Panc1 (cell line): Measurements from ENCODE around the gene RAB7B. TPM values are rescaled to one million over a fixed set of nuclear protein-coding genes. Genes with fewer than 3 reads are reported as not detected.

ENCODE experiments used
- ATAC-seq: fragments of 200-7000 bp; cut with Tn5 transposase; 2 replicates; pipeline ENCODE4 v1.9.1; 2020; ENCODE audit warnings: mild to moderate bottlenecking, moderate library complexity
- BruUV-seq: library from RNA; stranded (reverse); fragments of 400-500 nt; replicated peaks from 2 replicates; lab custom pipeline; 2021; lab: Mats Ljungman, UMichigan
- CTCF ChIA-PET: fragments of 300-600 bp; sonication (Branson Sonifier 250); formaldehyde crosslinking; loops from one replicate; lab custom pipeline; 2022; ENCODE audit warnings: antibody characterized with exemption; lab: Charles Lee
- POLR2A ChIA-PET: fragments of 300-600 bp; sonication (Branson Sonifier 250); formaldehyde crosslinking; loops from one replicate; lab custom pipeline; 2022; ENCODE audit warnings: antibody characterized with exemption; lab: Charles Lee
- DNase-seq: peaks from one replicate; pipeline ENCODE4 v3.0.0-alpha.2; 2010; ENCODE audit warnings: low read depth, low spot score
- H3K27ac ChIP-seq: 2 replicates; pipeline ENCODE4 v1.5.1; 2011; ENCODE audit warnings: mild to moderate bottlenecking, low read length, inconsistent platforms
- H3K27me3 ChIP-seq: fragments of 200-500 bp; sonication (Bioruptor generic); 2 replicates; pipeline ENCODE4 v1.6.0; 2014; ENCODE audit warnings: low read length, inconsistent platforms; ENCODE audit not compliant: control insufficient read depth, insufficient read depth
- H3K36me3 ChIP-seq: fragments of 200-500 bp; sonication (Bioruptor generic); 2 replicates; pipeline ENCODE4 v1.5.1; 2014; ENCODE audit warnings: inconsistent platforms, mild to moderate bottlenecking, low read length, moderate library complexity; ENCODE audit not compliant: control insufficient read depth, insufficient read depth
- H3K4me1 ChIP-seq: 2 replicates; pipeline ENCODE4 v1.5.1; 2011; ENCODE audit warnings: inconsistent platforms, mild to moderate bottlenecking, low read length, moderate library complexity; ENCODE audit not compliant: control insufficient read depth, insufficient read depth
- H3K4me3 ChIP-seq, 2 experiments: 2 replicates each; pipeline ENCODE4 v1.5.1; 2011 to 2012; ENCODE audit warnings: low read depth in 2 of 2, low read length in 2 of 2, mild to moderate bottlenecking in 2 of 2, inconsistent platforms in 1 of 2, moderate library complexity in 1 of 2
- H3K9me3 ChIP-seq: fragments of 200-500 bp; sonication (Bioruptor generic); 2 replicates; pipeline ENCODE4 v1.5.1; 2014; ENCODE audit warnings: low read depth, mild to moderate bottlenecking, inconsistent platforms, low read length, moderate library complexity; ENCODE audit not compliant: control insufficient read depth, insufficient read depth
- POLR2AphosphoS5 ChIP-seq: IDR thresholded peaks from 2 replicates; pipeline ENCODE4 v1.6.1; 2012; ENCODE audit warnings: mild to moderate bottlenecking, low read depth, low read length, moderate library complexity
- REST ChIP-seq, 2 experiments: IDR thresholded peaks; 2 replicates each; pipeline ENCODE4 v1.6.1; 2011 to 2012; ENCODE audit warnings: low read depth in 2 of 2, control low read depth in 1 of 2, low read length in 1 of 2, mild to moderate bottlenecking in 1 of 2, moderate library complexity in 1 of 2; ENCODE audit not compliant: insufficient read depth in 1 of 2
- SIN3A ChIP-seq: IDR thresholded peaks from 2 replicates; pipeline ENCODE4 v1.6.1; 2012; ENCODE audit warnings: low read depth, mild to moderate bottlenecking, low read length, moderate library complexity, borderline replicate concordance; ENCODE audit not compliant: insufficient read depth
- TCF7L2 ChIP-seq: IDR thresholded peaks from 2 replicates; pipeline ENCODE4 v1.6.1; 2011; ENCODE audit warnings: mild to moderate bottlenecking, low read depth, low read length, inconsistent platforms
- in situ Hi-C: cut with HindIII; loops from 2 replicates; pipeline ENCODE4 v1.10.0; 2016; ENCODE audit warnings: low sequenced_read_pairs, low pct_unique_long_range_greater_than_20kb
- intact Hi-C: fragments of 100-400 bp; cut with micrococcal nuclease; formaldehyde crosslinking; loops from one replicate; pipeline ENCODE4 v1.10.0; 2022; ENCODE audit not compliant: unreplicated experiment
- total RNA-seq: library from RNA; stranded (reverse); gene quantifications from one replicate; pipeline ENCODE4 v1.2.1, GENCODE V29; 2021; ENCODE audit not compliant: unreplicated experiment
- TF ChIP-seq, protein P1 (sequence below): fragments of 450-650 bp; IDR thresholded peaks from 2 replicates; pipeline ENCODE4 v1.5.1; 2017; ENCODE audit warnings: mild to moderate bottlenecking

RAB7B gene
- total RNA-seq, 1 experiment from 2014 or later = 0.05 TPM

- no peaks in the 10 kb centered on the region for H3K9me3 ChIP-seq
- no peaks in the 10 kb centered on the region for H3K27me3 ChIP-seq
- POLR2A ChIA-PET = interaction anchor here (0.8 kb wide), 1 partner anchor 12 kb away, joined by 7 read pairs; no protein-coding TSS in a partner anchor
- no peak overlapping the region for H3K4me3 ChIP-seq
- intact Hi-C loops (no loop called here), in situ Hi-C loops (no loop called here)
- ATAC-seq (peak; percentile 79), DNase-seq (no peak)
- no peak overlapping the region for H3K27ac ChIP-seq
- no peaks in the 10 kb centered on the region for H3K36me3 ChIP-seq
- BruUV-seq = no TSS peak
- CTCF ChIA-PET = no interaction called here
- H3K4me1 ChIP-seq = 0 out of 2 replicates have a peak, but pooled peaks cover 6% of the 10 kb centered on the region
- TF ChIP-seq POLR2AphosphoS5 (no peak), REST (IDR thresholded peaks at IDR 0.05; ENCODE audit: insufficient read depth in 1 of 2, low read depth in 2 of 2, low read length in 1 of 2) (no peak), TCF7L2 (no peak), SIN3A (no peak)
- TF ChIP-seq, protein P1, sequence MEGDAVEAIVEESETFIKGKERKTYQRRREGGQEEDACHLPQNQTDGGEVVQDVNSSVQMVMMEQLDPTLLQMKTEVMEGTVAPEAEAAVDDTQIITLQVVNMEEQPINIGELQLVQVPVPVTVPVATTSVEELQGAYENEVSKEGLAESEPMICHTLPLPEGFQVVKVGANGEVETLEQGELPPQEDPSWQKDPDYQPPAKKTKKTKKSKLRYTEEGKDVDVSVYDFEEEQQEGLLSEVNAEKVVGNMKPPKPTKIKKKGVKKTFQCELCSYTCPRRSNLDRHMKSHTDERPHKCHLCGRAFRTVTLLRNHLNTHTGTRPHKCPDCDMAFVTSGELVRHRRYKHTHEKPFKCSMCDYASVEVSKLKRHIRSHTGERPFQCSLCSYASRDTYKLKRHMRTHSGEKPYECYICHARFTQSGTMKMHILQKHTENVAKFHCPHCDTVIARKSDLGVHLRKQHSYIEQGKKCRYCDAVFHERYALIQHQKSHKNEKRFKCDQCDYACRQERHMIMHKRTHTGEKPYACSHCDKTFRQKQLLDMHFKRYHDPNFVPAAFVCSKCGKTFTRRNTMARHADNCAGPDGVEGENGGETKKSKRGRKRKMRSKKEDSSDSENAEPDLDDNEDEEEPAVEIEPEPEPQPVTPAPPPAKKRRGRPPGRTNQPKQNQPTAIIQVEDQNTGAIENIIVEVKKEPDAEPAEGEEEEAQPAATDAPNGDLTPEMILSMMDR = no peak
These were observed 1.7 kb downstream of the RAB7B start for GRCh38 chr1:206001476-206001888.

DNA sequence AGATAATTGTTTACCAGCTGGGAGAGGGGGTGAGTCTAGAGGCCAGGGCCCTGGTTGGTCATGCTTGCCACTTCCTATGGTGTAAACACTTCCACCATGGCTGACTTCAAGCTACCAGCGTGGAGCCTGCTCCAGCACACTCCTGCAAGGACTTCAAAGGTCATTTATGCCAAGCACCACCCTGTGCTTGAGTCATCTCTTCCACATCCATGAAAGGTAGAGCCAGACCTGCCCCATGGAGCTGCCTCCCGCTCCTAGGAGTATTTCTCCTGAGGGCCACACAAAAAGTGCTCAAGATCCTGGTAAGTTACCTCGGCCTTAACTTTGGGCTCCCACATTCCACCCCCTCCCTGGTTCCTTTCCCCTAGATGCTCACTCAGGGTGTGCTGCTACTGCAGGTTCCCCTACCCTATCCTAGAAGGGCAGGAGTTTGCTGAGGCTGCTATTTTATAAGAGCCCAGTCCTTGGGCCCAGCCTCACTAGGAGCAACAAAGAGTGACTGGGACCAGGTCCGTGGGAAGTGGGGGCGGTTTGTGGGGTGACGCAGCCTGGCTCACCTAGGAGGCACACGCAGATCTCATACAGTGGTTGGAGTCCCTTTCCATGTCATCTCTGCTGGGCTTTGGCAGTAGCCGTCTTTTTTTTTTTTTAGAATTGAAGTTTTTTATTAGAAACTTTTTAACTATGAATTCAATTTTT, 2.4 kb downstream of the RAB7B start:
- TF ChIP-seq, protein P1 = no peak
- TF ChIP-seq REST (IDR thresholded peaks at IDR 0.05; ENCODE audit: insufficient read depth in 1 of 2, low read depth in 2 of 2, low read length in 1 of 2) (no peak), SIN3A (no peak), TCF7L2 (no peak), POLR2AphosphoS5 (no peak)
- H3K27me3 ChIP-seq = no peaks in the 10 kb centered on the region
- H3K4me3 ChIP-seq = no peak overlapping the region
- in situ Hi-C loops (no loop called here), intact Hi-C loops (no loop called here)
- POLR2A ChIA-PET = interaction anchor here (0.8 kb wide), 1 partner anchor 12 kb away, joined by 7 read pairs; no protein-coding TSS in a partner anchor
- ATAC-seq = no peak
- CTCF ChIA-PET = interaction anchor here (1.4 kb wide), 1 partner anchor 16 kb away, joined by 4 read pairs; no protein-coding TSS in a partner anchor
- DNase-seq = no peak
- 0 out of 2 replicates have a peak, but pooled peaks cover 6% of the 10 kb centered on the region for H3K4me1 ChIP-seq
- H3K9me3 ChIP-seq = no peaks in the 10 kb centered on the region
- no TSS peak for BruUV-seq
- H3K27ac ChIP-seq = no peak overlapping the region
- H3K36me3 ChIP-seq = no peaks in the 10 kb centered on the region
